Endothelial cell of hepatic sinusoid (primary cell): ENCODE data around the gene GOLGA8T.
"Not testable (repeated sequence)": the region's sequence is repeated elsewhere in the genome, so short reads cannot be mapped to it uniquely, and the experiment has no call there.

Experiments used
- in situ Hi-C: cut with HindIII; loops from 2 replicates; pipeline ENCODE4 v1.10.0; 2017; ENCODE audit warnings: low sequenced_read_pairs

The GOLGA8T gene

GRCh38 chr15:30191143-30191542, 56.3 kb downstream of the GOLGA8T start:
- in situ Hi-C loops = not testable (repeated sequence)

GRCh38 chr15:30191639-30192038, 56.8 kb downstream of the GOLGA8T start:
- in situ Hi-C loops = not testable (repeated sequence)

GRCh38 chr15:30192119-30192745, 57.4 kb downstream of the GOLGA8T start:
- in situ Hi-C loops = not testable (repeated sequence)

DNA sequence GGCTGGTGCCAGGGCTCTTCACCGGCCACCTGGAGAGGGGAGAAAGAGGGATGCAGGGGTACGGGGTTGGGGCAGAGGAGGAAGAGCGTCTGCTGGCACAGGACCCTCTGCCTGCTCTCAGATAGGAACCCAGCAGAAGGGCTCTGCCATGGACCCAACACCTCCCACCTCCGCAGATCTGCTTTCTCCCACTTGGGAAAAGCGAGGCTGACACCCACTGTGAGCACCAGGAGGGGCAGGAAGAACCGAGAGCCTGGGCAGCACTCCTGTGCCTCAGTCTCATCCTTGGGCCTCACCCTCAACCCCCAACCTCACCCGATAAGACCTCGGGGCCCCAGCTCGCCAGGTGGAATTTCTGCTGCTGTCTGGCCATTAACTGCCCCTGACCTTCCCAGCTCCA, 58.0 kb downstream of the GOLGA8T start:
- in situ Hi-C loops = not testable (repeated sequence)
